A549 (cell line): ENCODE measurements around the gene STOM. TPM values are rescaled to one million over a fixed set of nuclear protein-coding genes. Genes with fewer than 3 reads are reported as not detected.

Experiments
- ATAC-seq, 2 experiments: fragments of 200-7000 bp in 1 of 2; fragments of >200 bp in 1 of 2; cut with Nextera tagmentation in 1 of 2; cut with Tn5 transposase in 1 of 2; 3 replicates each; pipeline versions ENCODE4 v1.8.0 to v1.9.1; 2018 to 2020; ENCODE audit warnings: mild to moderate bottlenecking in 1 of 2, moderate library complexity in 1 of 2
- CTCF ChIA-PET: fragments of 300-600 bp; sonication (Branson Sonifier 250); formaldehyde crosslinking; extraction: SDS; loops from one replicate; lab custom pipeline; 2021; ENCODE audit warnings: antibody characterized with exemption, inconsistent platforms; lab: Yijun Ruan, JAX
- POLR2A ChIA-PET: fragments of 350-600 bp; formaldehyde crosslinking; extraction: SDS; loops from one replicate; lab custom pipeline; 2021; ENCODE audit warnings: antibody characterized with exemption, inconsistent platforms; lab: Yijun Ruan, JAX
- DNase-seq, 2 experiments: peaks; one replicate each; pipeline versions ENCODE4 v3.0.0 to v3.0.0-alpha.2; 2011 to 2016; ENCODE audit warnings: low read depth in 1 of 2, low spot score in 1 of 2
- FAIRE-seq: peaks from 2 replicates; lab custom pipeline; 2011; peaks lifted over from hg19 to GRCh38; lab: Jason Lieb, UNC
- H3K27ac ChIP-seq, 2 experiments: fragments of >200 bp; sonication (Bioruptor Twin); formaldehyde crosslinking; 3 replicates each; pipeline ENCODE4 v1.5.1; 2016 to 2017
- H3K4me1 ChIP-seq: fragments of >200 bp; sonication (Bioruptor Twin); formaldehyde crosslinking; 3 replicates; pipeline ENCODE4 v1.6.1; 2016
- H3K4me2 ChIP-seq: fragments of >200 bp; sonication (Bioruptor Twin); formaldehyde crosslinking; 3 replicates; pipeline ENCODE4 v1.6.1; 2016
- H3K4me3 ChIP-seq: fragments of >200 bp; sonication (Bioruptor Twin); formaldehyde crosslinking; 3 replicates; pipeline ENCODE4 v1.5.1; 2016
- H3K9me3 ChIP-seq: fragments of >200 bp; sonication (Bioruptor Twin); formaldehyde crosslinking; 3 replicates; pipeline ENCODE4 v1.6.1; 2016
- CHD2 ChIP-seq: fragments of 150-350 bp; IDR thresholded peaks from 2 replicates; pipeline ENCODE4 v1.6.1; 2014; ENCODE audit warnings: low read length; ENCODE audit not compliant: partially characterized antibody
- CTCF ChIP-seq: fragments of >200 bp; sonication (Bioruptor Twin); formaldehyde crosslinking; IDR thresholded peaks from 3 replicates; pipeline ENCODE4 v1.5.1; 2016
- EHF ChIP-seq: fragments of 250-450 bp; sonication (Bioruptor Pico); IDR thresholded peaks from 2 replicates; pipeline ENCODE4 v1.5.0; 2020; ENCODE audit warnings: mild to moderate bottlenecking
- EP300 ChIP-seq, 2 experiments: fragments of >200 bp; sonication (Bioruptor Twin); formaldehyde crosslinking; IDR thresholded peaks; 2 replicates in 1 of 2; 3 replicates in 1 of 2; pipeline ENCODE4 v1.6.1; 2016 to 2017
- ESRRA ChIP-seq: fragments of 150-350 bp; IDR thresholded peaks from 2 replicates; pipeline ENCODE4 v1.6.1; 2014; ENCODE audit warnings: mild to moderate bottlenecking, low read length, borderline replicate concordance
- FOSL2 ChIP-seq, 2 experiments: fragments of 450-650 bp in 1 of 2; fragments of >200 bp in 1 of 2; sonication (Bioruptor Twin) in 1 of 2; formaldehyde crosslinking; IDR thresholded peaks; 2 replicates each; pipeline versions ENCODE4 v1.5.0 to v1.6.1; 2016 to 2020; ENCODE audit warnings: mild to moderate bottlenecking in 1 of 2, moderate library complexity in 1 of 2
- GATA3 ChIP-seq: IDR thresholded peaks from 2 replicates; pipeline ENCODE4 v1.6.1; 2012; ENCODE audit warnings: borderline replicate concordance
- HDAC2 ChIP-seq: fragments of 200-600 bp; sonication (generic); IDR thresholded peaks from 2 replicates; pipeline ENCODE4 v1.6.1; 2016
- HEYL ChIP-seq: fragments of 250-450 bp; sonication (Bioruptor Pico); IDR thresholded peaks from 2 replicates; pipeline ENCODE4 v1.8.0; 2021; ENCODE audit warnings: mild to moderate bottlenecking, moderate library complexity
- HOXA7 ChIP-seq: fragments of 250-450 bp; sonication (Bioruptor Pico); IDR thresholded peaks from 2 replicates; pipeline ENCODE4 v1.5.0; 2020; ENCODE audit warnings: mild to moderate bottlenecking, moderate library complexity
- HOXB5 ChIP-seq: fragments of 250-450 bp; sonication (Bioruptor Pico); IDR thresholded peaks from 2 replicates; pipeline ENCODE4 v1.5.0; 2020; ENCODE audit warnings: mild to moderate bottlenecking, moderate library complexity
- JUNB ChIP-seq: fragments of >200 bp; sonication (Bioruptor Twin); formaldehyde crosslinking; IDR thresholded peaks from 2 replicates; pipeline ENCODE4 v1.6.1; 2016
- KDM5A ChIP-seq: fragments of 200-600 bp; sonication (generic); IDR thresholded peaks from 2 replicates; pipeline ENCODE4 v1.6.1; 2016; ENCODE audit warnings: antibody characterized with exemption, mild to moderate bottlenecking
- MAFK ChIP-seq: fragments of 450-650 bp; IDR thresholded peaks from 2 replicates; pipeline ENCODE4 v1.6.1; 2014; ENCODE audit not compliant: partially characterized antibody
- MAX ChIP-seq: IDR thresholded peaks from 2 replicates; pipeline ENCODE4 v1.6.1; 2012
- NR3C1 ChIP-seq: fragments of >200 bp; sonication (Bioruptor Twin); formaldehyde crosslinking; IDR thresholded peaks from 3 replicates; pipeline ENCODE4 v1.6.1; 2017
- PHF8 ChIP-seq: fragments of 200-600 bp; sonication (generic); IDR thresholded peaks from 2 replicates; pipeline ENCODE4 v1.6.1; 2016; ENCODE audit warnings: low read depth, mild to moderate bottlenecking, antibody characterized with exemption, moderate library complexity, borderline replicate concordance
- POLR2AphosphoS2 ChIP-seq: conservative IDR thresholded peaks from 2 replicates; pipeline ENCODE4 v1.6.1; 2012; ENCODE audit warnings: low read length, improper control_type of control experiment, inconsistent platforms
- RNF2 ChIP-seq: fragments of 200-600 bp; sonication (generic); IDR thresholded peaks from 2 replicates; pipeline ENCODE4 v1.6.1; 2016; ENCODE audit warnings: low read depth, mild to moderate bottlenecking, antibody characterized with exemption, moderate library complexity, borderline replicate concordance
- SREBF2 ChIP-seq: fragments of 450-650 bp; IDR thresholded peaks from 2 replicates; pipeline ENCODE4 v1.6.1; 2014; ENCODE audit warnings: mild to moderate bottlenecking, moderate library complexity
- TFCP2L1 ChIP-seq: fragments of 250-450 bp; sonication (Bioruptor Pico); IDR thresholded peaks from 2 replicates; pipeline ENCODE4 v1.5.0; 2021; ENCODE audit warnings: mild to moderate bottlenecking
- TP53 ChIP-seq: fragments of 250-450 bp; sonication (Bioruptor Pico); IDR thresholded peaks from 2 replicates; pipeline ENCODE4 v1.5.0; 2021; ENCODE audit warnings: mild to moderate bottlenecking, moderate library complexity
- ZC3H11A ChIP-seq: fragments of 450-650 bp; IDR thresholded peaks from 2 replicates; pipeline ENCODE4 v1.6.1; 2014; ENCODE audit warnings: antibody characterized with exemption, mild to moderate bottlenecking
- ZNF302 ChIP-seq: fragments of 250-450 bp; sonication (Bioruptor Pico); IDR thresholded peaks from 2 replicates; pipeline ENCODE4 v1.9.0; 2021; ENCODE audit warnings: inconsistent platforms, mild to moderate bottlenecking, moderate library complexity
- WGBS: methylation state at CpG from one replicate; pipeline ENCODE4 v1.1.6; 2017; ENCODE audit errors: missing lambda C conversion rate; 5-methylcytosine and 5-hydroxymethylcytosine counted together
- polyA plus RNA-seq, 4 experiments: library from polyadenylated mRNA; depleted of rRNA in 3 of 4; stranded (reverse); fragments of >200 nt; fragmentation: RNase III in 1 of 4; extraction: RNeasy Plus Mini Kit Qiagen cat#74134 plus additional on column Dnase treatment in 1 of 4; gene quantifications; 2 replicates in 3 of 4; 3 replicates in 1 of 4; pipeline ENCODE4 v1.2.3, GENCODE V29; 2011 to 2017
- TF ChIP-seq, protein P1 (sequence below): fragments of >200 bp; sonication (Bioruptor Twin); formaldehyde crosslinking; IDR thresholded peaks from 2 replicates; pipeline ENCODE4 v1.6.1; 2016

The STOM gene
- polyA plus RNA-seq, 2 of the 4 experiments (the other 2 are of a cell fraction) = 83.3 to 246 TPM

DNA sequence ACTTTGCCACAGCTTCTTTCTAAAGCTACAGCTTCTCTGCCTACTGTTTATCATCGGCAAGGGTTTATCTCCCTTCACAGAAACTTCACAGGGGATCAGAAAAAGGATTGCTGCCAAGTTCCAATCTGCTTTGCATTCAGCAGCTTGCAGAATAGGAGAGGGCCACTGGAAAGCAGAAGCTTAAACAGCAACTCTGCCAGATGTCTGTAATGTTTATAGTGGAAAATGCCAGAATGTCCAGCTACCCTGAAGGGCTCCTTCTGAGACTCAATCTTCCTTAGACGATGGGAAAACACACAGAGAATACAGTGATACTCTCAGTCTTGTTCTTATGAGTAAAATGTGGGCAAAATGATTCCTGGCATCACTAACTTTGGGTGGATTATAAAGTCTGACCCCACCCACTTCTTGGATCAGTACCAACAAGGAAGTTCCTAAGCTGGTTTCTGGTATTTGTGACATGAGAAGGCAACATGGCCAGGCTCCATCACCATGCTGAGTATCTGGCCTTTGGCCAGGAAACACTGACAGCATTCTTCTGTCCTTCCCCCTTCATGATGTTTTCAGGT is 19.0 kb downstream of the STOM start:
- FAIRE-seq = no peak
- H3K27ac ChIP-seq = peak overlapping the region; percentile 12 to 55; a peak in 3 of 6 replicates

DNA sequence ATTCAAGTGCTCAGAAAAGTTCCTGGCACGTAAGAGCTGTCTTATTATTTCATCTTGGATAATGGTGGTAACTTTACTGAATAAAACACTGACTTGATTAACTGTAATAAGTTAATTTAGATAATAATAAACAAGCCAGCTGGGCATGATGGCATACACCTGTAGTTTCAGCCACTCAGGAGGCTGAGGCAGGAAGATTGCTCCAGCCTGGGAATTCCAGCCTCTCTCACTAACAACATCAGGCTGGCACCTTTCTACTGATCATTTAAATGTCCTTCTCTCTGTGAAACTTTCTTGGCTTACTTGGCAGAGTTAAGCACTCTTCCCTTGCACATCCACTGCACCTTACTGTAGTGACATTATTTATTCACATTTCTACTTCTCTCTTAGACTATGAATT is 20.0 kb downstream of the STOM start:
- POLR2A ChIA-PET = no interaction called here
- Histone ChIP-seq H3K4me2 (no peak overlapping the region), H3K9me3 (no peaks in the 10 kb centered on the region), H3K4me3 (no peak overlapping the region), H3K4me1 (peaks cover 20% of the 10 kb centered on the region), H3K27ac (no peak overlapping the region)
- WGBS = 95% methylated on average over 1 of the region's 1 CpG
- DNase-seq (no peak), FAIRE-seq (no peak), ATAC-seq (no peak)
- no peak for TF ChIP-seq EP300 (IDR thresholded peaks at IDR 0.05)
- no peak for TF ChIP-seq SREBF2
- CTCF ChIA-PET = interaction anchor here (1.0 to 4.5 kb wide), 7 partner anchors 8 to 90 kb away, joined by 3 to 35 read pairs (median 3); no protein-coding TSS in a partner anchor

More for the DNA sequence above, 19.0 kb downstream of the STOM start:
- no peak for TF ChIP-seq ESRRA
- no peak for TF ChIP-seq HEYL (CRISPR knock-in tag)
- TF ChIP-seq FOSL2 (IDR thresholded peaks at IDR 0.05) = no peak
- TF ChIP-seq FOSL2 (CRISPR knock-in tag; IDR thresholded peaks at IDR 0.05) = no peak
- no peak for TF ChIP-seq HOXB5 (CRISPR knock-in tag)
- TF ChIP-seq EHF = no peak
- no peak for TF ChIP-seq TP53 (CRISPR knock-in tag)
- TF ChIP-seq, protein P1, sequence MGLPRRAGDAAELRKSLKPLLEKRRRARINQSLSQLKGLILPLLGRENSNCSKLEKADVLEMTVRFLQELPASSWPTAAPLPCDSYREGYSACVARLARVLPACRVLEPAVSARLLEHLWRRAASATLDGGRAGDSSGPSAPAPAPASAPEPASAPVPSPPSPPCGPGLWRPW = no peak
- TF ChIP-seq TFCP2L1 = no peak
- TF ChIP-seq ZC3H11A = no peak
- no peak for TF ChIP-seq MAX
- no peak for TF ChIP-seq JUNB
- no peak for TF ChIP-seq HDAC2
- TF ChIP-seq KDM5A = no peak
- no peak for TF ChIP-seq GATA3
- TF ChIP-seq ZNF302 (CRISPR knock-in tag) = no peak
- no peak for TF ChIP-seq HOXA7
- TF ChIP-seq RNF2 = no peak
- peak overlapping the region; percentile 59 for H3K4me2 ChIP-seq
- no peak overlapping the region for H3K4me3 ChIP-seq
- POLR2A ChIA-PET = interaction anchor here (1.2 to 1.3 kb wide), 2 partner anchors 18 to 22 kb away, joined by 3 to 4 read pairs; no protein-coding TSS in a partner anchor
- WGBS = 71% methylated on average over 2 of the region's 2 CpGs
- peak; percentile 41 to 65; a peak in 3 of 6 replicates for ATAC-seq
- DNase-seq = peak in 1 of 2 experiments; percentile 60
- CTCF ChIA-PET = interaction anchor here (0.9 to 4.5 kb wide), 5 partner anchors 11 to 137 kb away, joined by 3 to 35 read pairs (median 3); no protein-coding TSS in a partner anchor
- peaks cover 22% of the 10 kb centered on the region for H3K4me1 ChIP-seq
- no peaks in the 10 kb centered on the region for H3K9me3 ChIP-seq

DNA sequence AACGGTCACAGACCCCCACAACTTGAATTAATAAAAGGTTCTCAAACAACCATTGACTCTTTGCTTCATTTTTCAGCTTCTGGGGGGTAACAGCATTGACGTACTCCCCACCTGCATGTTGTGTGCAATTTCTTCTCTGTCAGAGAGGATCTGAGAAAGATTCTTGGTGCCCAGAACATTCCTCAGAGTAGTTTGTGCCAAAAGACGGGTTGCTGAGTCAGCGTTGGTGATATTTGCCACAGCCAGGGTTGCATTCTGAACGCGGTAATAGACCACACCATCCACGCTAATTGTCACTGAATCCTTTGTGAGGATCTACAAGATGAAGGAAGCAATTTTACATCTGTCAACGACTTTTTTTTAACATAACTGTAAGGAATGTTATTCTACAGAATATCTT is 21.0 kb downstream of the STOM start:
- FAIRE-seq = no peak

DNA sequence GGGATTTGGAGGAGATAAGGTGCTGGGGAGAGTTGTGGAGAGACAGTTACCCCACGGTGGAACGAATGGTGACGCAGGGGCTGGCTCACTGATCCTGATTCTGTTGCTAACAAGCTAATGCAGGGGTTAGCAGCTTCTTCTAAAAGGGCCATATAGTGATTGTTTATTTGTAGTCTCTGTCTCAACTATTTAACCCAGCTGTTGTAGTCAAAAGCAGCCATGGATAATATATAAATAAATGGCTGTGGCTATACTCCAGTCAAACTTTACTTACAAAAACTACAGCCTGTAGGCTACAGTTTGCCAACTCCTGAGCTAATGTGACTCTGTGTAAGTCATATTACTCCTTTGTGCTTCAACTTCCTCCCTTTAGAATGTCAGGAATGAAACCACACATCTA is 21.8 kb downstream of the STOM start:
- Histone ChIP-seq H3K27ac (no peak overlapping the region), H3K4me1 (peaks cover 20% of the 10 kb centered on the region), H3K4me3 (no peak overlapping the region), H3K9me3 (no peaks in the 10 kb centered on the region), H3K4me2 (no peak overlapping the region)
- 97% methylated on average over 3 of the region's 3 CpGs for WGBS
- DNase-seq (no peak), ATAC-seq (no peak), FAIRE-seq (no peak)
- ChIA-PET POLR2A (no interaction called here), CTCF (interaction anchor here (1.0 to 4.5 kb wide), 5 partner anchors 9 to 89 kb away, joined by 3 to 35 read pairs (median 5); no protein-coding TSS in a partner anchor)
- TF ChIP-seq HOXB5 (CRISPR knock-in tag) = no peak
- TF ChIP-seq TFCP2L1 = no peak
- TF ChIP-seq TP53 (CRISPR knock-in tag) = no peak
- no peak for TF ChIP-seq CHD2
- TF ChIP-seq ESRRA = no peak
- TF ChIP-seq PHF8 = no peak
- no peak for TF ChIP-seq HDAC2
- TF ChIP-seq NR3C1 = no peak
- TF ChIP-seq POLR2AphosphoS2 = no peak
- TF ChIP-seq CTCF = no peak

More for the DNA sequence above, 21.0 kb downstream of the STOM start:
- WGBS = 78% methylated on average over 8 of the region's 8 CpGs
- Histone ChIP-seq H3K9me3 (no peaks in the 10 kb centered on the region), H3K4me1 (peaks cover 20% of the 10 kb centered on the region), H3K4me2 (no peak overlapping the region), H3K4me3 (no peak overlapping the region), H3K27ac (no peak overlapping the region)
- CTCF ChIA-PET = interaction anchor here (1.1 to 4.5 kb wide), 7 partner anchors 9 to 89 kb away, joined by 3 to 35 read pairs (median 3); no protein-coding TSS in a partner anchor
- TF ChIP-seq ZNF302 (CRISPR knock-in tag) = no peak
- TF ChIP-seq MAFK = peak; percentile 91
- POLR2A ChIA-PET = no interaction called here
- ATAC-seq (no peak), DNase-seq (no peak)
